Calu3 (cell line): ENCODE measurements around the gene PLA1A. TPM values are rescaled to one million over a fixed set of nuclear protein-coding genes. Genes with fewer than 3 reads are reported as not detected.

Source experiments
- BruUV-seq: library from RNA; stranded (reverse); fragments of 400-500 nt; replicated peaks from 2 replicates; lab custom pipeline; 2021; lab: Mats Ljungman, UMichigan
- CTCF ChIA-PET: fragments of 300-600 bp; sonication (Branson Sonifier 250); formaldehyde crosslinking; loops from one replicate; lab custom pipeline; 2022; ENCODE audit warnings: antibody characterized with exemption; lab: Charles Lee
- DNase-seq: peaks from one replicate; pipeline ENCODE4 v3.0.0; 2022
- H3K27ac Mint-ChIP-seq: one replicate; pipeline ENCODE4 v1.8.0; 2022; ENCODE audit warnings: mixed read lengths; ENCODE audit not compliant: unreplicated experiment
- H3K27me3 Mint-ChIP-seq: one replicate; pipeline ENCODE4 v1.8.0; 2022; ENCODE audit warnings: mixed read lengths; ENCODE audit not compliant: unreplicated experiment
- H3K36me3 Mint-ChIP-seq: one replicate; pipeline ENCODE4 v1.8.0; 2022; ENCODE audit warnings: mild to moderate bottlenecking, moderate library complexity, mixed read lengths; ENCODE audit not compliant: insufficient read depth, unreplicated experiment
- H3K4me1 Mint-ChIP-seq: one replicate; pipeline ENCODE4 v1.8.0; 2022; ENCODE audit warnings: mild to moderate bottlenecking, low read depth, mixed read lengths; ENCODE audit not compliant: unreplicated experiment
- H3K4me3 Mint-ChIP-seq: one replicate; pipeline ENCODE4 v1.8.0; 2022; ENCODE audit warnings: mild to moderate bottlenecking, low read depth, moderate library complexity, mixed read lengths; ENCODE audit not compliant: unreplicated experiment
- H3K9me3 Mint-ChIP-seq: one replicate; pipeline ENCODE4 v1.8.0; 2022; ENCODE audit warnings: low read depth, mixed read lengths; ENCODE audit not compliant: unreplicated experiment
- intact Hi-C: fragments of 100-400 bp; cut with micrococcal nuclease; formaldehyde crosslinking; loops from one replicate; pipeline ENCODE4 v1.10.0; 2022; ENCODE audit not compliant: unreplicated experiment
- total RNA-seq: library from RNA; stranded (reverse); gene quantifications from 2 replicates; pipeline ENCODE4 v1.2.3, GENCODE V29; 2022
- TF ChIP-seq, protein P1 (sequence below): fragments of 200-600 bp; IDR thresholded peaks from one replicate; pipeline ENCODE4 v1.8.0; 2022; ENCODE audit warnings: antibody characterized with exemption; ENCODE audit not compliant: unreplicated experiment

PLA1A gene
- total RNA-seq, 1 experiment from 2014 or later = 0.99 TPM

- CTCF ChIA-PET = no interaction called here
- TF ChIP-seq, protein P1, sequence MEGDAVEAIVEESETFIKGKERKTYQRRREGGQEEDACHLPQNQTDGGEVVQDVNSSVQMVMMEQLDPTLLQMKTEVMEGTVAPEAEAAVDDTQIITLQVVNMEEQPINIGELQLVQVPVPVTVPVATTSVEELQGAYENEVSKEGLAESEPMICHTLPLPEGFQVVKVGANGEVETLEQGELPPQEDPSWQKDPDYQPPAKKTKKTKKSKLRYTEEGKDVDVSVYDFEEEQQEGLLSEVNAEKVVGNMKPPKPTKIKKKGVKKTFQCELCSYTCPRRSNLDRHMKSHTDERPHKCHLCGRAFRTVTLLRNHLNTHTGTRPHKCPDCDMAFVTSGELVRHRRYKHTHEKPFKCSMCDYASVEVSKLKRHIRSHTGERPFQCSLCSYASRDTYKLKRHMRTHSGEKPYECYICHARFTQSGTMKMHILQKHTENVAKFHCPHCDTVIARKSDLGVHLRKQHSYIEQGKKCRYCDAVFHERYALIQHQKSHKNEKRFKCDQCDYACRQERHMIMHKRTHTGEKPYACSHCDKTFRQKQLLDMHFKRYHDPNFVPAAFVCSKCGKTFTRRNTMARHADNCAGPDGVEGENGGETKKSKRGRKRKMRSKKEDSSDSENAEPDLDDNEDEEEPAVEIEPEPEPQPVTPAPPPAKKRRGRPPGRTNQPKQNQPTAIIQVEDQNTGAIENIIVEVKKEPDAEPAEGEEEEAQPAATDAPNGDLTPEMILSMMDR = no peak
- peaks cover 22% of the 10 kb centered on the region for H3K27me3 Mint-ChIP-seq
- H3K27ac Mint-ChIP-seq = no peak overlapping the region
- DNase-seq = no peak
- H3K4me3 Mint-ChIP-seq = no peak overlapping the region
- peaks cover 4% of the 10 kb centered on the region for H3K36me3 Mint-ChIP-seq
- H3K9me3 Mint-ChIP-seq = no peaks in the 10 kb centered on the region
- intact Hi-C loops = no loop called here
- BruUV-seq = no TSS peak
- H3K4me1 Mint-ChIP-seq = peaks cover 8% of the 10 kb centered on the region
These were observed 31.2 kb downstream of the PLA1A start for GRCh38 chr3:119628816-119629445.

GRCh38 chr3:119630128-119630879 is 32.6 kb downstream of the PLA1A start:
- TF ChIP-seq, protein P1 = no peak
- CTCF ChIA-PET = interaction anchor here (0.5 to 1.7 kb wide), 2 partner anchors 34 to 365 kb away, joined by 4 to 5 read pairs; no protein-coding TSS in a partner anchor
- H3K27me3 Mint-ChIP-seq = peaks cover 15% of the 10 kb centered on the region
- no peak overlapping the region for H3K27ac Mint-ChIP-seq
- no peak overlapping the region for H3K4me3 Mint-ChIP-seq
- intact Hi-C loops = no loop called here
- no TSS peak for BruUV-seq
- H3K4me1 Mint-ChIP-seq = peaks cover 8% of the 10 kb centered on the region
- H3K9me3 Mint-ChIP-seq = no peaks in the 10 kb centered on the region
- no peak for DNase-seq
- peaks cover 2% of the 10 kb centered on the region for H3K36me3 Mint-ChIP-seq

DNA sequence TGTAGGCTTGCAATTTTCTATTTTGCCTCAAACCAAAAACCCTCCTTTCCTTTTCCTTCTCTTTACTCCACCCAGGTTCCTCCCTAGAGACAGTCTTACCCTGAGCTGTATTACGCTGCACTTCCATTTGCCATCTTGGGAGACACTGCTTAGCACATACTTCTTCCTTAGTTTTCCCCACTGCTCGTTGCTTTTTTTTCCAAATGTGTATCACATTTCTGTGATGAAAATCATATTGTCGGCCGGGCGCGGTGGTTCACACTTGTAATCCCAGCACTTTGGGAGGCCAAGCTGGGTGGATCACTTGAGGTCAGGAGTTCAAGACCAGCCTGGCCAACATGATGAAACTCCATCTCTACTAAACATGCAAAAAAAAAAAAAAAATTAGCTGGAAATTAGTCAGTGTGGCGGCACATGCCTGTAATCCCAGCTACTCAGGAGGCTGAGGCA is 33.2 kb downstream of the PLA1A start:
- DNase-seq = no peak
- BruUV-seq = no TSS peak
- Mint-ChIP-seq H3K4me3 (no peak overlapping the region), H3K27me3 (peaks cover 9% of the 10 kb centered on the region), H3K4me1 (peaks cover 8% of the 10 kb centered on the region), H3K9me3 (no peaks in the 10 kb centered on the region), H3K27ac (no peak overlapping the region), H3K36me3 (no peaks in the 10 kb centered on the region)
- intact Hi-C loops = no loop called here
- TF ChIP-seq, protein P1 = no peak
- CTCF ChIA-PET = interaction anchor here (1.7 kb wide), 1 partner anchor 35 kb away, joined by 5 read pairs; no protein-coding TSS in a partner anchor

GRCh38 chr3:119631516-119631915 is 33.8 kb downstream of the PLA1A start:
- no peak overlapping the region for H3K4me3 Mint-ChIP-seq
- TF ChIP-seq, protein P1 = no peak
- H3K9me3 Mint-ChIP-seq = no peaks in the 10 kb centered on the region
- peaks cover 3% of the 10 kb centered on the region for H3K27me3 Mint-ChIP-seq
- H3K4me1 Mint-ChIP-seq = peaks cover 8% of the 10 kb centered on the region
- H3K27ac Mint-ChIP-seq = no peak overlapping the region
- intact Hi-C loops = no loop called here
- no peaks in the 10 kb centered on the region for H3K36me3 Mint-ChIP-seq
- CTCF ChIA-PET = no interaction called here
- BruUV-seq = no TSS peak
- no peak for DNase-seq
